Measurements from ENCODE around the gene CENPP.

- TF ChIP-seq, protein P1, sequence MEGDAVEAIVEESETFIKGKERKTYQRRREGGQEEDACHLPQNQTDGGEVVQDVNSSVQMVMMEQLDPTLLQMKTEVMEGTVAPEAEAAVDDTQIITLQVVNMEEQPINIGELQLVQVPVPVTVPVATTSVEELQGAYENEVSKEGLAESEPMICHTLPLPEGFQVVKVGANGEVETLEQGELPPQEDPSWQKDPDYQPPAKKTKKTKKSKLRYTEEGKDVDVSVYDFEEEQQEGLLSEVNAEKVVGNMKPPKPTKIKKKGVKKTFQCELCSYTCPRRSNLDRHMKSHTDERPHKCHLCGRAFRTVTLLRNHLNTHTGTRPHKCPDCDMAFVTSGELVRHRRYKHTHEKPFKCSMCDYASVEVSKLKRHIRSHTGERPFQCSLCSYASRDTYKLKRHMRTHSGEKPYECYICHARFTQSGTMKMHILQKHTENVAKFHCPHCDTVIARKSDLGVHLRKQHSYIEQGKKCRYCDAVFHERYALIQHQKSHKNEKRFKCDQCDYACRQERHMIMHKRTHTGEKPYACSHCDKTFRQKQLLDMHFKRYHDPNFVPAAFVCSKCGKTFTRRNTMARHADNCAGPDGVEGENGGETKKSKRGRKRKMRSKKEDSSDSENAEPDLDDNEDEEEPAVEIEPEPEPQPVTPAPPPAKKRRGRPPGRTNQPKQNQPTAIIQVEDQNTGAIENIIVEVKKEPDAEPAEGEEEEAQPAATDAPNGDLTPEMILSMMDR (IDR thresholded peaks at IDR 0.05), result no peak
- TF ChIP-seq POLR2A (IDR thresholded peaks at IDR 0.05), result no peak
Observed at GRCh38 chr9:92350740-92351133, 25.0 kb downstream of the CENPP start.

All from vagina (tissue), 2 donors.